Sigmoid colon (tissue), 7 donors: Measurements from ENCODE around the gene PHF19. TPM values are rescaled to one million over a fixed set of nuclear protein-coding genes. Genes with fewer than 3 reads are reported as not detected.

ENCODE experiments used
- DNase-seq: peaks from one replicate; pipeline ENCODE4 v3.0.0-alpha.2; 2019
- H3K27ac ChIP-seq, 4 donors: fragments of 200-600 bp; sonication (generic); one replicate each; pipeline ENCODE4 v1.5.1; 2016 to 2019; ENCODE audit warnings: mild to moderate bottlenecking in 1 of 4
- H3K27me3 ChIP-seq, 3 donors: fragments of 200-600 bp; sonication (generic); one replicate each; pipeline ENCODE4 v1.5.1; 2019; ENCODE audit warnings: mild to moderate bottlenecking in 1 of 3
- H3K36me3 ChIP-seq, 4 donors: fragments of 200-600 bp; sonication (generic); one replicate each; pipeline ENCODE4 v1.5.1; 2016 to 2019
- H3K4me1 ChIP-seq, 4 donors: fragments of 200-600 bp; sonication (generic); one replicate each; pipeline ENCODE4 v1.5.1; 2017 to 2019
- H3K4me3 ChIP-seq, 4 donors: fragments of 200-600 bp; sonication (generic); one replicate each; pipeline ENCODE4 v1.5.1; 2017 to 2019; ENCODE audit warnings: mild to moderate bottlenecking in 2 of 4, moderate library complexity in 1 of 4
- H3K9me3 ChIP-seq, 4 donors: fragments of 200-600 bp in 3 of 4; sonication (generic) in 3 of 4; one replicate each; pipeline versions ENCODE4 v1.5.1 to v1.6.1; 2013 to 2019
- CTCF ChIP-seq, 4 experiments: fragments of 450-650 bp in 3 of 4; fragments of 200-600 bp in 1 of 4; IDR thresholded peaks; one replicate each; pipeline ENCODE4 v1.5.1; 2016 to 2019; ENCODE audit warnings: antibody characterized with exemption in 4 of 4, mild to moderate bottlenecking in 3 of 4, moderate library complexity in 2 of 4
- EP300 ChIP-seq, 4 donors: sonication (generic); formaldehyde crosslinking; IDR thresholded peaks; one replicate each; pipeline ENCODE4 v1.6.1; 2017; ENCODE audit warnings: antibody characterized with exemption in 4 of 4
- POLR2A ChIP-seq, 2 donors: fragments of 450-650 bp; IDR thresholded peaks; one replicate each; pipeline ENCODE4 v1.6.1; 2016; ENCODE audit warnings: antibody characterized with exemption in 2 of 2, mild to moderate bottlenecking in 2 of 2, moderate library complexity in 2 of 2
- POLR2AphosphoS5 ChIP-seq, 4 donors: sonication (generic); formaldehyde crosslinking; IDR thresholded peaks; one replicate each; pipeline ENCODE4 v1.6.1; 2017; ENCODE audit warnings: antibody characterized with exemption in 4 of 4
- WGBS, 2 donors: extraction: QIAGEN DNeasy Blood & Tissue Kit; methylation state at CpG; one replicate each; pipeline ENCODE4 v1.1.7; 2013; 5-methylcytosine and 5-hydroxymethylcytosine counted together
- intact Hi-C: fragments of 100-400 bp; cut with DNase I; formaldehyde crosslinking; loops from one replicate; pipeline ENCODE4 v1.15.1; 2023
- polyA plus RNA-seq, 3 donors: library from polyadenylated mRNA; stranded (reverse); fragments of 200-250 nt; gene quantifications; one replicate each; pipeline ENCODE4 v1.2.3, GENCODE V29; 2013
- total RNA-seq, 4 donors: library from RNA; depleted of rRNA; stranded (reverse); fragments of >200 nt; gene quantifications; one replicate each; pipeline ENCODE4 v1.1.0, GENCODE V29; 2016
- donor health status: healthy with polysubstance abuse.
- donor health status: Bipolar disorder and iron deficiency.
- donor health status: healthy.

The PHF19 gene
- total and polyA plus RNA-seq, 7 donors, result 10.2 to 38.2 (median 31.4) TPM

GRCh38 chr9:120873512-120873911 is 3.5 kb downstream of the PHF19 start:
- 40 to 63% methylated on average over 4 of the region's 4 CpGs for WGBS, 2 donors
- H3K4me3 ChIP-seq, result no peak overlapping the region
- H3K36me3 ChIP-seq, result peaks cover 0 to 23% (median 0%) of the 10 kb centered on the region in 4 donors
- no peak overlapping the region for H3K27ac ChIP-seq
- no peak for DNase-seq
- TF ChIP-seq POLR2AphosphoS5 (IDR thresholded peaks at IDR 0.05) (no peak), EP300 (IDR thresholded peaks at IDR 0.05) (no peak), POLR2A (IDR thresholded peaks at IDR 0.05) (no peak), CTCF (IDR thresholded peaks at IDR 0.05) (no peak)
- no peaks in the 10 kb centered on the region for H3K27me3 ChIP-seq
- no peaks in the 10 kb centered on the region for H3K9me3 ChIP-seq
- H3K4me1 ChIP-seq, result peaks cover 0 to 24% (median 20%) of the 10 kb centered on the region in 4 donors
- intact Hi-C loops, result loop anchor here (10.0 kb wide), 1 partner anchor 201 kb away; the partner anchor contains the start of gene CNTRL

GRCh38 chr9:120872791-120873502 is 4.0 kb downstream of the PHF19 start:
- intact Hi-C loops, result loop anchor here (10.0 kb wide), 1 partner anchor 202 kb away; the partner anchor contains the start of gene CNTRL
- Histone ChIP-seq H3K27ac (no peak overlapping the region), H3K9me3 (no peaks in the 10 kb centered on the region), H3K4me3 (no peak overlapping the region), H3K36me3 (peaks cover 0 to 23% (median 0%) of the 10 kb centered on the region in 4 donors), H3K4me1 (peaks cover 0 to 28% (median 23%) of the 10 kb centered on the region in 4 donors), H3K27me3 (no peaks in the 10 kb centered on the region)
- TF ChIP-seq EP300 (IDR thresholded peaks at IDR 0.05), result no peak
- no peak for TF ChIP-seq POLR2A (IDR thresholded peaks at IDR 0.05)
- TF ChIP-seq CTCF (IDR thresholded peaks at IDR 0.05), result no peak
- no peak for TF ChIP-seq POLR2AphosphoS5 (IDR thresholded peaks at IDR 0.05)
- no peak for DNase-seq
- WGBS, 2 donors, result 91 to 95% methylated on average over 3 of the region's 3 CpGs

GRCh38 chr9:120870206-120870605 is 6.8 kb downstream of the PHF19 start:
- Histone ChIP-seq H3K27ac (peak overlapping the region; percentile 85 to 93 (median 88)), H3K36me3 (peaks cover 0 to 39% (median 0%) of the 10 kb centered on the region in 4 donors), H3K4me1 (peaks cover 0 to 20% (median 13%) of the 10 kb centered on the region in 4 donors), H3K27me3 (no peaks in the 10 kb centered on the region), H3K4me3 (no peak overlapping the region), H3K9me3 (no peaks in the 10 kb centered on the region)
- DNase-seq, result no peak
- intact Hi-C loops, result loop anchor here (10.0 kb wide), 1 partner anchor 205 kb away; the partner anchor contains the start of gene CNTRL
- WGBS, 2 donors, result 84 to 90% methylated on average over 9 of the region's 9 CpGs
- TF ChIP-seq POLR2A (IDR thresholded peaks at IDR 0.05), result no peak
- no peak for TF ChIP-seq CTCF (IDR thresholded peaks at IDR 0.05)
- TF ChIP-seq POLR2AphosphoS5 (IDR thresholded peaks at IDR 0.05), result no peak
- TF ChIP-seq EP300 (IDR thresholded peaks at IDR 0.05), result no peak

- peak overlapping the region; percentile 85 to 93 (median 88) for H3K27ac ChIP-seq
- 93% methylated on average over 10 of the region's 10 CpGs for WGBS, 2 donors
- no peak for DNase-seq
Measured at GRCh38 chr9:120869726-120870125, 7.3 kb downstream of the PHF19 start.

More at GRCh38 chr9:120869726-120870125, 7.3 kb downstream of the PHF19 start:
- Histone ChIP-seq H3K4me1 (peaks cover 0 to 20% (median 13%) of the 10 kb centered on the region in 4 donors), H3K9me3 (no peaks in the 10 kb centered on the region), H3K36me3 (peaks cover 0 to 42% (median 0%) of the 10 kb centered on the region in 4 donors), H3K4me3 (no peak overlapping the region), H3K27me3 (no peaks in the 10 kb centered on the region)
- intact Hi-C loops, result loop anchor here (2.0 to 10.0 kb wide), 2 partner anchors 67 to 205 kb away; partner anchors contain the start of gene CNTRL
- TF ChIP-seq EP300 (IDR thresholded peaks at IDR 0.05) (no peak), CTCF (IDR thresholded peaks at IDR 0.05) (no peak), POLR2A (IDR thresholded peaks at IDR 0.05) (no peak)
